Nephron progenitor cell (in vitro differentiated cells): Measurements from ENCODE around the gene KLF7.

Source experiments
- DNase-seq: peaks from one replicate; pipeline ENCODE4 v3.0.0; 2021
- H3K27ac Mint-ChIP-seq: 2 replicates; pipeline ENCODE4 v1.8.0; 2021; ENCODE audit warnings: mild to moderate bottlenecking, moderate library complexity, mixed read lengths
- H3K27me3 Mint-ChIP-seq: 2 replicates; pipeline ENCODE4 v1.8.0; 2021; ENCODE audit warnings: mild to moderate bottlenecking, low read depth, mixed read lengths; ENCODE audit not compliant: poor library complexity
- H3K36me3 Mint-ChIP-seq: 2 replicates; pipeline ENCODE4 v1.8.0; 2021; ENCODE audit warnings: low read depth, mixed read lengths
- H3K4me1 Mint-ChIP-seq: 2 replicates; pipeline ENCODE4 v1.8.0; 2021; ENCODE audit warnings: mixed read lengths
- H3K4me3 Mint-ChIP-seq: 2 replicates; pipeline ENCODE4 v1.8.0; 2021; ENCODE audit warnings: mild to moderate bottlenecking, moderate library complexity, mixed read lengths
- H3K9me3 Mint-ChIP-seq: 2 replicates; pipeline ENCODE4 v1.8.0; 2021; ENCODE audit warnings: mild to moderate bottlenecking, moderate library complexity, mixed read lengths
- CTCF ChIP-seq: fragments of 200-600 bp; sonication (generic); IDR thresholded peaks from 2 replicates; pipeline ENCODE4 v1.5.0; 2021; ENCODE audit warnings: antibody characterized with exemption

Gene KLF7

GRCh38 chr2:207185372-207185771 lies 19.6 kb upstream of the KLF7 start:
- Mint-ChIP-seq H3K4me1 (peaks cover 8% of the 10 kb centered on the region), H3K36me3 (no peaks in the 10 kb centered on the region), H3K4me3 (no peak overlapping the region), H3K27ac (no peak overlapping the region), H3K9me3 (peaks cover 9% of the 10 kb centered on the region), H3K27me3 (peaks cover 3% of the 10 kb centered on the region)
- no peak for DNase-seq
- no peak for TF ChIP-seq CTCF

GRCh38 chr2:207184768-207185167 lies 19.0 kb upstream of the KLF7 start:
- no peak for DNase-seq
- H3K9me3 Mint-ChIP-seq, result peaks cover 9% of the 10 kb centered on the region
- no peak for TF ChIP-seq CTCF
- no peaks in the 10 kb centered on the region for H3K36me3 Mint-ChIP-seq
- H3K4me3 Mint-ChIP-seq, result no peak overlapping the region
- peaks cover 3% of the 10 kb centered on the region for H3K27me3 Mint-ChIP-seq
- H3K27ac Mint-ChIP-seq, result no peak overlapping the region
- H3K4me1 Mint-ChIP-seq, result peaks cover 7% of the 10 kb centered on the region

GRCh38 chr2:207184348-207184747 lies 18.6 kb upstream of the KLF7 start:
- TF ChIP-seq CTCF, result no peak
- DNase-seq, result no peak
- Mint-ChIP-seq H3K27ac (no peak overlapping the region), H3K4me1 (peaks cover 3% of the 10 kb centered on the region), H3K9me3 (peaks cover 9% of the 10 kb centered on the region), H3K4me3 (no peak overlapping the region), H3K27me3 (peaks cover 3% of the 10 kb centered on the region), H3K36me3 (no peaks in the 10 kb centered on the region)

GRCh38 chr2:207183506-207183905 lies 17.8 kb upstream of the KLF7 start:
- H3K9me3 Mint-ChIP-seq, result peaks cover 9% of the 10 kb centered on the region
- H3K4me1 Mint-ChIP-seq, result no peaks in the 10 kb centered on the region
- H3K27ac Mint-ChIP-seq, result no peak overlapping the region
- no peaks in the 10 kb centered on the region for H3K36me3 Mint-ChIP-seq
- no peak for TF ChIP-seq CTCF
- no peak overlapping the region for H3K4me3 Mint-ChIP-seq
- H3K27me3 Mint-ChIP-seq, result peaks cover 3% of the 10 kb centered on the region
- DNase-seq, result no peak

GRCh38 chr2:207182911-207183310 lies 17.2 kb upstream of the KLF7 start:
- peaks cover 3% of the 10 kb centered on the region for H3K27me3 Mint-ChIP-seq
- no peak for DNase-seq
- H3K36me3 Mint-ChIP-seq, result no peaks in the 10 kb centered on the region
- no peak for TF ChIP-seq CTCF
- H3K4me3 Mint-ChIP-seq, result no peak overlapping the region
- no peaks in the 10 kb centered on the region for H3K4me1 Mint-ChIP-seq
- H3K9me3 Mint-ChIP-seq, result peaks cover 9% of the 10 kb centered on the region
- H3K27ac Mint-ChIP-seq, result no peak overlapping the region

- no peak for TF ChIP-seq CTCF
- Mint-ChIP-seq H3K4me3 (no peak overlapping the region), H3K27ac (no peak overlapping the region), H3K4me1 (no peaks in the 10 kb centered on the region), H3K36me3 (no peaks in the 10 kb centered on the region), H3K9me3 (no peaks in the 10 kb centered on the region), H3K27me3 (peaks cover 3% of the 10 kb centered on the region)
- no peak for DNase-seq
Measured at GRCh38 chr2:207181526-207182274, 16.0 kb upstream of the KLF7 start.
